Body of pancreas (tissue), 4 donors: ENCODE results near the gene C1QTNF8.

Experiments
- POLR2A ChIP-seq, 3 donors: fragments of 450-650 bp; IDR thresholded peaks; one replicate each; pipeline ENCODE4 v1.6.1; 2016; ENCODE audit warnings: antibody characterized with exemption in 3 of 3, mild to moderate bottlenecking in 2 of 3
- TF ChIP-seq, protein P1 (sequence below), 7 experiments: fragments of 450-650 bp in 4 of 7; fragments of 200-600 bp in 3 of 7; sonication (generic) in 3 of 7; IDR thresholded peaks; one replicate each; pipeline ENCODE4 v1.5.1; 2016 to 2019; ENCODE audit warnings: antibody characterized with exemption in 7 of 7

- TF ChIP-seq POLR2A (IDR thresholded peaks at IDR 0.05) = no peak
- TF ChIP-seq, protein P1, sequence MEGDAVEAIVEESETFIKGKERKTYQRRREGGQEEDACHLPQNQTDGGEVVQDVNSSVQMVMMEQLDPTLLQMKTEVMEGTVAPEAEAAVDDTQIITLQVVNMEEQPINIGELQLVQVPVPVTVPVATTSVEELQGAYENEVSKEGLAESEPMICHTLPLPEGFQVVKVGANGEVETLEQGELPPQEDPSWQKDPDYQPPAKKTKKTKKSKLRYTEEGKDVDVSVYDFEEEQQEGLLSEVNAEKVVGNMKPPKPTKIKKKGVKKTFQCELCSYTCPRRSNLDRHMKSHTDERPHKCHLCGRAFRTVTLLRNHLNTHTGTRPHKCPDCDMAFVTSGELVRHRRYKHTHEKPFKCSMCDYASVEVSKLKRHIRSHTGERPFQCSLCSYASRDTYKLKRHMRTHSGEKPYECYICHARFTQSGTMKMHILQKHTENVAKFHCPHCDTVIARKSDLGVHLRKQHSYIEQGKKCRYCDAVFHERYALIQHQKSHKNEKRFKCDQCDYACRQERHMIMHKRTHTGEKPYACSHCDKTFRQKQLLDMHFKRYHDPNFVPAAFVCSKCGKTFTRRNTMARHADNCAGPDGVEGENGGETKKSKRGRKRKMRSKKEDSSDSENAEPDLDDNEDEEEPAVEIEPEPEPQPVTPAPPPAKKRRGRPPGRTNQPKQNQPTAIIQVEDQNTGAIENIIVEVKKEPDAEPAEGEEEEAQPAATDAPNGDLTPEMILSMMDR (IDR thresholded peaks at IDR 0.05) = no peak
These were observed 16.7 kb downstream of the C1QTNF8 start for GRCh38 chr16:1079341-1079740.
